RWPE2 (cell line): Measurements from ENCODE around the gene NFIX.

Experiments used
- ATAC-seq: fragments of 200-7000 bp; cut with Tn5 transposase; 3 replicates; pipeline ENCODE4 v1.9.1; 2021; ENCODE audit warnings: low read depth
- DNase-seq: peaks from one replicate; pipeline ENCODE4 v3.0.0-alpha.2; 2020; ENCODE audit warnings: low spot score
- H3K27ac ChIP-seq: fragments of 450-650 bp; 2 replicates; pipeline ENCODE4 v1.5.1; 2017; ENCODE audit warnings: mild to moderate bottlenecking; ENCODE audit not compliant: poor library complexity, severe bottlenecking
- H3K27me3 ChIP-seq: fragments of 250-450 bp; sonication (Bioruptor Pico); 2 replicates; pipeline ENCODE4 v1.5.1; 2021; ENCODE audit warnings: mild to moderate bottlenecking, moderate library complexity; ENCODE audit not compliant: insufficient read depth, poor library complexity, severe bottlenecking
- H3K36me3 ChIP-seq: fragments of 250-450 bp; sonication (Bioruptor Pico); 2 replicates; pipeline ENCODE4 v1.5.1; 2020; ENCODE audit warnings: low read depth, mild to moderate bottlenecking, moderate library complexity
- H3K4me1 ChIP-seq: fragments of 250-450 bp; sonication (Bioruptor Pico); 2 replicates; pipeline ENCODE4 v1.5.1; 2021; ENCODE audit warnings: mild to moderate bottlenecking, moderate library complexity; ENCODE audit not compliant: insufficient read depth, poor library complexity, severe bottlenecking
- H3K4me3 ChIP-seq: fragments of 250-450 bp; sonication (Bioruptor Pico); 2 replicates; pipeline ENCODE4 v1.5.1; 2021; ENCODE audit warnings: mild to moderate bottlenecking, moderate library complexity; ENCODE audit not compliant: severe bottlenecking
- H3K9me3 ChIP-seq: fragments of 250-450 bp; sonication (Bioruptor Pico); 2 replicates; pipeline ENCODE4 v1.5.1; 2021; ENCODE audit warnings: mild to moderate bottlenecking, moderate library complexity; ENCODE audit not compliant: severe bottlenecking
- TF ChIP-seq, protein P1 (sequence below): fragments of 450-650 bp; IDR thresholded peaks from one replicate; pipeline ENCODE4 v1.5.1; 2017; ENCODE audit warnings: mild to moderate bottlenecking, moderate library complexity; ENCODE audit not compliant: poor library complexity, severe bottlenecking

NFIX gene

DNA sequence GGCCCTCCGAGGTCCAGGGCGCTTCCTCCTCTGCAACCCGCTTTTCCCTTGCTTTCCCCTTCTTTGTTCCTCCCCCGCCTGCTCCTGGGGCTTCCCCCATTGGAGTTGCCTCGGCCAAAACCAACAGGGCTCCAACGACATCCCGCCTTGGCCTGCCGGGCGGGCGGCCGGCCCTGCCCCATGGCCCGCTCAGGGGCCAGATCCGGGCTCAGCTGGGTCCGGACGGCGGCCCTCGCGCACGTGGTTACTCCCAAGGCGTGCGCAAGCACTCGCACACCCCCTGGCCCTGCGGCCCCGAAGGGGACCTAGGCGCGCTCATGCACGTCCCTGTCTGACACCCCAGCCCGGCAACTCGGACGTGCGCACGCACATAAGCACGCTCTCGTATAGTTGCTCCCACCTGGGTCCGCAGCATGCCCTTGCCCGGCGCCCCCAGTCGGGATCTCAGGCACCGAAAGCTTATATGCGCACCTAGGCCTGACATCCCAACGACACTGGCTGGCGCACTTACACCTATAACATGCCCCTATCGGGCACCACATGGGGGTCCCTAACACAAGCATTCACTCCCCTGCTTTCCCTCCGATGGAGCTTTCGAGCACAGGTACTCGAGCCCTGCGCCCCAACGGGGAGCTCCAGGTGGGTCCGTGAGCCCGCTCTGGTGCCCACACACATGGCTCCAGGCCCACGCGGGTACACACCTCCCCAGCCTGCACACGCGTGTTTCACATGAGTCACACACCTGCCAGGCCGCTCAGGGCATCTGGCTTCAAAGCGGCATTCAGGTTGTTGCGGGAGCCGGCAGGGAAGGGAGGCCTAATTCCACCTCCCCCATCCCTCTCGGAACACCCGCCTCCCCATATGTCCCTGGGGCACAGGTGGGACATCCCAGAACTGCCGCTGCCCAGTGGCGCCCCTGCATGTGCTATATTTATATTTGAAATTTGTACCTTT is 15.0 kb downstream of the NFIX start:
- Histone ChIP-seq H3K4me3 (no peak overlapping the region), H3K27ac (no peak overlapping the region), H3K36me3 (no peaks in the 10 kb centered on the region), H3K27me3 (no peaks in the 10 kb centered on the region), H3K4me1 (peaks cover 14% of the 10 kb centered on the region), H3K9me3 (no peaks in the 10 kb centered on the region)
- TF ChIP-seq, protein P1, sequence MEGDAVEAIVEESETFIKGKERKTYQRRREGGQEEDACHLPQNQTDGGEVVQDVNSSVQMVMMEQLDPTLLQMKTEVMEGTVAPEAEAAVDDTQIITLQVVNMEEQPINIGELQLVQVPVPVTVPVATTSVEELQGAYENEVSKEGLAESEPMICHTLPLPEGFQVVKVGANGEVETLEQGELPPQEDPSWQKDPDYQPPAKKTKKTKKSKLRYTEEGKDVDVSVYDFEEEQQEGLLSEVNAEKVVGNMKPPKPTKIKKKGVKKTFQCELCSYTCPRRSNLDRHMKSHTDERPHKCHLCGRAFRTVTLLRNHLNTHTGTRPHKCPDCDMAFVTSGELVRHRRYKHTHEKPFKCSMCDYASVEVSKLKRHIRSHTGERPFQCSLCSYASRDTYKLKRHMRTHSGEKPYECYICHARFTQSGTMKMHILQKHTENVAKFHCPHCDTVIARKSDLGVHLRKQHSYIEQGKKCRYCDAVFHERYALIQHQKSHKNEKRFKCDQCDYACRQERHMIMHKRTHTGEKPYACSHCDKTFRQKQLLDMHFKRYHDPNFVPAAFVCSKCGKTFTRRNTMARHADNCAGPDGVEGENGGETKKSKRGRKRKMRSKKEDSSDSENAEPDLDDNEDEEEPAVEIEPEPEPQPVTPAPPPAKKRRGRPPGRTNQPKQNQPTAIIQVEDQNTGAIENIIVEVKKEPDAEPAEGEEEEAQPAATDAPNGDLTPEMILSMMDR: no peak
- DNase-seq (no peak), ATAC-seq (no peak)

DNA sequence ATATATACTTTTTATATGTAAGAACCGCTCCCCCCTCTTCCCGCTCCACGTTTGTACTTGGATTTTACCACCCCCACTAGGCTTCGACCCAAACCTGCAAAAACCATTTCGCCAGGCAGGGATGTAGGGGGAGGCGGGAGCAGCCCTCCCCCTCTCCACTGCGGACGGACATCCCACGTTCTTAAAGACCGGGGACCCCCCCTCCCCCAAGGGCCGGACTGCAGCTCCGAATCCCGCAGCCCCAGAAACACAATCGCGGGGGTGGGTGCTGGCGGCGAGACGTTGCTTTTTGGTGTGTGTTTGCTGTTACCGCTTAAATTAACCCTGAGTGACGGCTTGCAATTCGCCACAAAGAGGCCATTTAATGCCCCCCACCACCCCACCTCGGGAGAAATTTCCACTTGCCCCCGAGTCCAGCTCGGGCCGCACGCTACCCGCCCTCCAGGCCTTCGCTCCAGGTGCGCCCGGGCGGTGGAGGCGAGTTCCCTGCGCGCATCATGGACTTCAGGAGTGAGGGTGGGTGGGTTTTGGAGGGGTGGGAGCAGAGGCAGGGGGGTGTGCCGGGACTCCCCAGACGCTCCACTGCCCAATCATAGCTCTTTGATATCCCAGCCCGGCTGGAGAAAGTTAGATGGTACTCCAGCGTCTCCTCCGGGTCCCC is 15.8 kb downstream of the NFIX start:
- no peaks in the 10 kb centered on the region for H3K9me3 ChIP-seq
- TF ChIP-seq, protein P1: no peak
- ATAC-seq (no peak), DNase-seq (no peak)
- no peak overlapping the region for H3K4me3 ChIP-seq
- no peaks in the 10 kb centered on the region for H3K27me3 ChIP-seq
- H3K4me1 ChIP-seq: peaks cover 22% of the 10 kb centered on the region
- no peaks in the 10 kb centered on the region for H3K36me3 ChIP-seq
- no peak overlapping the region for H3K27ac ChIP-seq

DNA sequence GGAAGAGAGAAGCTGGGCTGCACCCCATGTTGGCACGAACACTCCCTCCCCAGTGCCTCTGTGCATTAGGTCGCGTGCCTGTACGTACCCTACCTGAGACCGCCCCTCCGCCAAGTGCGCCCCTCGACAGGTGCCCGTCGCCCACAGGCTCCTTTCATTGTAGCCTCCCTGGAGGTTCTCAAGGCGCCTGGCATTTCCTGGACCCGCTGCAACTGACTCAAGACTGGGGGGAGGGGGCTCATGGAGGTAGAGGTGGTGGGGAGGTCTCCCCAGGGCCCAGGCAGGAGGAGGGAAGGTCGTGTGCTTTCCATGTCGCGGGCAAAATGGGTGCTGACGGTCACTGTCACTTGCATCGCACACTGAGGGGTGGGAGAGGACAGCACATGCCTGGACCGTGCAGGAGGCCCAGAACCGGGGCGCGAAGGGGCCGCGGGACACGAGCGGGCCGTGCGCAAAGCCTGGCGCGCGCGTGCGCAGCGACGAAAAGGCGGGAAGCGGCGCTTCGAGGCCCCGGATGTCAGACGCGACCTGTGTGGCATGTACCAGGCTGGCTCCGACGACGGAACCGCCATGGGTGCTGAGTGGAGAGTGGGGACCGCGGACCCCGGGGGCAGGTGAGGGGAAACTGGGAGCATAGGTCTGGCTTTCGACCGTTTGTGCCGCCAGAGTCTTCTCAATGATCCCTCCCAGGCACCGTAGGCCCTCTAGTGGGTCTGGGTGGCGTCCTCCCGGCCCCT is 16.5 kb downstream of the NFIX start:
- Histone ChIP-seq H3K27me3 (no peaks in the 10 kb centered on the region), H3K36me3 (no peaks in the 10 kb centered on the region), H3K4me3 (no peak overlapping the region), H3K27ac (no peak overlapping the region), H3K4me1 (peaks cover 25% of the 10 kb centered on the region), H3K9me3 (no peaks in the 10 kb centered on the region)
- ATAC-seq: no peak
- TF ChIP-seq, protein P1: no peak
- DNase-seq: no peak

DNA sequence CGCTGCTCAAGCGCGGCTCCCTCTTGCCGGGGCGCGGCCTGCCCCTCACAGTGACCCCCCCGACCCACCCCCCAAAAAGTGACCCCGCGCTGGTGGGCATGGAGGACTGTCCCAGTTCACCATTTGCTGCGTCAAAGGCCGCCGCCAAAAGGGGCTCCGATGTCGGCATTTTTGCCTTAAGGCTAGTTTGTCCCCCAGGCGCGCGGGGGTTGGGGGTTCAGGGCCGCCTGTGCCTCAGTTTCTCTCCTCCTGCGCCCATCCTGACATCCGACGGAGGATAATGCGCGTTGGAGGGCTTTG is 17.1 kb downstream of the NFIX start:
- TF ChIP-seq, protein P1: no peak
- DNase-seq (no peak), ATAC-seq (no peak)
- Histone ChIP-seq H3K4me1 (peaks cover 25% of the 10 kb centered on the region), H3K4me3 (no peak overlapping the region), H3K9me3 (no peaks in the 10 kb centered on the region), H3K27ac (peak overlapping the region; percentile 84), H3K27me3 (no peaks in the 10 kb centered on the region), H3K36me3 (no peaks in the 10 kb centered on the region)
